ENCODE data around the gene ATP6V1B1.

DNA sequence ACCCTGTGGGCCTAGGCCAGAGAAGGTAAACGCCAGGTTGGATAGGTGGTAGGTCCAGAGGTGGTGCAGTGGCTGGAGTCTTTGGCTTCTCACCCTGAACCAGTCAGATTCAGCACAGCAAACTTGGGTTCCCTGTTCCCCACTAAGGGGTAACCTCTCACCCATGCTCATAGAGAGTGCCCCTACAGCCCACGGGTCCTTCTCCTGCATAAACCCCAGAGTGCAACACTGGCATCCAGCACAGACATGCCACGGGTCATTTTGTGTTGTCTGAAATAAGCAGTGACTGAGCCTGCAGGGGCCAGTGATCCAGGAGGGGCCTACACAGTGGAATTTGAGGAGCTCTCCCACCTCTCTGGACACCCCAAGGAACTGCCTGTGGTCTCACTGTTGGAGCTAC lies 40.5 kb upstream of the ATP6V1B1 start:
- TF ChIP-seq, protein P1, sequence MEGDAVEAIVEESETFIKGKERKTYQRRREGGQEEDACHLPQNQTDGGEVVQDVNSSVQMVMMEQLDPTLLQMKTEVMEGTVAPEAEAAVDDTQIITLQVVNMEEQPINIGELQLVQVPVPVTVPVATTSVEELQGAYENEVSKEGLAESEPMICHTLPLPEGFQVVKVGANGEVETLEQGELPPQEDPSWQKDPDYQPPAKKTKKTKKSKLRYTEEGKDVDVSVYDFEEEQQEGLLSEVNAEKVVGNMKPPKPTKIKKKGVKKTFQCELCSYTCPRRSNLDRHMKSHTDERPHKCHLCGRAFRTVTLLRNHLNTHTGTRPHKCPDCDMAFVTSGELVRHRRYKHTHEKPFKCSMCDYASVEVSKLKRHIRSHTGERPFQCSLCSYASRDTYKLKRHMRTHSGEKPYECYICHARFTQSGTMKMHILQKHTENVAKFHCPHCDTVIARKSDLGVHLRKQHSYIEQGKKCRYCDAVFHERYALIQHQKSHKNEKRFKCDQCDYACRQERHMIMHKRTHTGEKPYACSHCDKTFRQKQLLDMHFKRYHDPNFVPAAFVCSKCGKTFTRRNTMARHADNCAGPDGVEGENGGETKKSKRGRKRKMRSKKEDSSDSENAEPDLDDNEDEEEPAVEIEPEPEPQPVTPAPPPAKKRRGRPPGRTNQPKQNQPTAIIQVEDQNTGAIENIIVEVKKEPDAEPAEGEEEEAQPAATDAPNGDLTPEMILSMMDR (optimal IDR thresholded peaks at IDR 0.05 in 1 of 3, IDR thresholded peaks at IDR 0.05 in 1 of 3, conservative IDR thresholded peaks at IDR 0.05 in 1 of 3; ENCODE audit: extremely low read depth in 1 of 3, insufficient read depth in 2 of 3, low read length in 3 of 3), result no peak
- TF ChIP-seq EZH2 (IDR thresholded peaks at IDR 0.05; ENCODE audit: low read length), result no peak

Measured in keratinocyte (primary cell).